Dendritic cell treated with granulocyte-macrophage colony-stimulating factor and Interleukin-4, amounts not matched to agents 40 ng/mL and 50 ng/mL, for 4 days (primary cell): ENCODE measurements around the gene LAMA5.

Source experiments
- H3K27ac Mint-ChIP-seq: one replicate; pipeline ENCODE4 v1.8.0; 2022; ENCODE audit warnings: mild to moderate bottlenecking, mixed read lengths
- H3K27me3 Mint-ChIP-seq: one replicate; pipeline ENCODE4 v1.8.0; 2022; ENCODE audit warnings: mild to moderate bottlenecking, mixed read lengths
- H3K36me3 Mint-ChIP-seq: one replicate; pipeline ENCODE4 v1.8.0; 2022; ENCODE audit warnings: low read depth, mixed read lengths
- H3K4me1 Mint-ChIP-seq: one replicate; pipeline ENCODE4 v1.8.0; 2022; ENCODE audit warnings: low read depth, mixed read lengths
- H3K4me3 Mint-ChIP-seq: one replicate; pipeline ENCODE4 v1.8.0; 2022; ENCODE audit warnings: mild to moderate bottlenecking, moderate library complexity, mixed read lengths
- H3K9me3 Mint-ChIP-seq: one replicate; pipeline ENCODE4 v1.8.0; 2022; ENCODE audit warnings: mixed read lengths
- intact Hi-C: fragments of 100-400 bp; cut with micrococcal nuclease; formaldehyde crosslinking; loops from one replicate; pipeline ENCODE4 v1.15.0; 2022

LAMA5 gene

DNA sequence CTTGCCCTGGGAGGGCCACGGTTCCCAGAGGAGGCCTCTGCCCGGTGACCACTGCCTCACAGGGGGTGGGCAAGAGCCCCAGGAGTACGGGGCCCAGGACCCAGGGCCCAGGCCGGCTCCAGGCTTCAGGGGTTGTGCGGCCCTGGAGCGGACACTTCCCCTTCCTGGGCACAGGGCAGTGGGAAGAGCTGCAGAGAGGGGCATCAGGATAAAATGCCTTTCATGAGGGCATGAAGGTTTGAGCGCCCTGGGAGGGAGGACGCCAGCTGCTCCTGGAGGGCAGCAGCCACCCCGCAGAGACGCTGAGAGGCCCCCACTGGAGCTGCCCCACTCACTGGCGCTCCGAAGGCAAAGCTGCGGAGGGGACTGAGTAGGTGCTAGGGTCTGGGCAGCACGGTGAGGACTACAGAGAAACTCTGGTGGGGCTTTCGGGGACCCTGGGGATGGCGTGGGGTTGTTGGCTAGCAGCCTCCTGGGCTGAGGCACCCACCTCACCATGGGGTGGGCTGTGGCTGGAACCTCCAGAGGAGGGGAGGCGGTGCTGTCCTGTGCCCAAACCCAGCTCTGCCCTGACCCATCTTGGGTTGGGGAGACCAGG lies 10.4 kb downstream of the LAMA5 start:
- no peak overlapping the region for H3K27ac Mint-ChIP-seq
- H3K4me1 Mint-ChIP-seq = no peaks in the 10 kb centered on the region
- peaks cover 28% of the 10 kb centered on the region for H3K27me3 Mint-ChIP-seq
- H3K9me3 Mint-ChIP-seq = no peaks in the 10 kb centered on the region
- intact Hi-C loops = no loop called here
- no peaks in the 10 kb centered on the region for H3K36me3 Mint-ChIP-seq
- H3K4me3 Mint-ChIP-seq = no peak overlapping the region

DNA sequence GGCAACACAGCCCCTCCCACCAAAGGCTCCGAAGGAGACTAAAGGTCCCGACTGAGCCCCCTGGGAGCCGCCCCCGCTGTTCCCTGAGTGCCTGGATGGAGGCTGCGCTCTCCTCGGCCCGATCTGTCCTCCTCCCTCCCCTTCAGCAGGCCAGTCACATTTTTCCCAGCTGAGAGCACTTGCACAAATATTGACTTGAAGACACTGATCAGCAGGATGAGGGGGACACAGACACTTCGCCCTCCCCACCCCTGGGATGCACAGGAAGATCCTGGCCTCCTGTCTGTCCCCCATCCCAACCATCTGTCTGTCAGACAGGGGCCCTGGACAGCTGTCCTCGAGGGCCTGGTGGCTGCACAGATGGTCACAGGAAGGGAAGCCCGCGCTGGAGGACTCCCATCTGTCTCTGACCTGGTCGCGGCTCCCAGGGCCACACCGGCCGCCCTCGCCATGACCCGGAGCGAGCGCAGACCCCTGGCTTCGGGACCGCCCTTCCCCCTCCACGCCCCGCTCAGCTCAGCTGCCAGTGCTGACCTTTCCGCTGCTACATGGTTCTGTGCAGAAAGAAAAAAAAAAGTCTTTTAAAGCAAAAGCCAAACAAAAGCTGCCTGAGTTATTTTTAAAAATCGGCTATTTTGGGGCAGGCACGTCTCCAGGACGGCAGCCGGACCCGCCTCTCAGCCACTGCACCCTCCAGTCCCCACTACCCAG lies 11.1 kb downstream of the LAMA5 start:
- H3K9me3 Mint-ChIP-seq = no peaks in the 10 kb centered on the region

DNA sequence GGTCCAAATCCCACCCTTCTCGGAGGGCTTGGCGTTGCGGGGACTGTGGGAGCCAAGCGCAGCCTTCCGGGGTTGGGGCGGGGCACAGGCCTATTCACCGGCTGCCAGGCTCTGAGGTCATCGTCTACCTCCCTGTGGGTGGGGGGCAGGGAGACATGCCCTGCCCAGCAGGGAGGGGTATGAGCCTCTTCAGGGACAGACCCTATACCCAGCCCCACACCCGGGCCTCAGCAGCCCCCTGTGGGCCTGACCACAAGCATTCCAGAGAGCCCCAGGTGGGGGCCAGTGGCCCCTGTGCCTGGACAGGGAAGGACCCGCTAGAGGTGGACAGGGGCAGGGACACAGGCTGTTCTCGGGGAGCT lies 11.6 kb downstream of the LAMA5 start:
- Mint-ChIP-seq H3K9me3 (no peaks in the 10 kb centered on the region), H3K4me3 (no peak overlapping the region), H3K36me3 (no peaks in the 10 kb centered on the region), H3K4me1 (no peaks in the 10 kb centered on the region), H3K27me3 (peaks cover 27% of the 10 kb centered on the region), H3K27ac (no peak overlapping the region)
- intact Hi-C loops = no loop called here

More for the DNA sequence above, 11.1 kb downstream of the LAMA5 start:
- no peaks in the 10 kb centered on the region for H3K36me3 Mint-ChIP-seq
- peaks cover 28% of the 10 kb centered on the region for H3K27me3 Mint-ChIP-seq
- H3K4me1 Mint-ChIP-seq = no peaks in the 10 kb centered on the region
- intact Hi-C loops = no loop called here
- no peak overlapping the region for H3K27ac Mint-ChIP-seq
- no peak overlapping the region for H3K4me3 Mint-ChIP-seq

DNA sequence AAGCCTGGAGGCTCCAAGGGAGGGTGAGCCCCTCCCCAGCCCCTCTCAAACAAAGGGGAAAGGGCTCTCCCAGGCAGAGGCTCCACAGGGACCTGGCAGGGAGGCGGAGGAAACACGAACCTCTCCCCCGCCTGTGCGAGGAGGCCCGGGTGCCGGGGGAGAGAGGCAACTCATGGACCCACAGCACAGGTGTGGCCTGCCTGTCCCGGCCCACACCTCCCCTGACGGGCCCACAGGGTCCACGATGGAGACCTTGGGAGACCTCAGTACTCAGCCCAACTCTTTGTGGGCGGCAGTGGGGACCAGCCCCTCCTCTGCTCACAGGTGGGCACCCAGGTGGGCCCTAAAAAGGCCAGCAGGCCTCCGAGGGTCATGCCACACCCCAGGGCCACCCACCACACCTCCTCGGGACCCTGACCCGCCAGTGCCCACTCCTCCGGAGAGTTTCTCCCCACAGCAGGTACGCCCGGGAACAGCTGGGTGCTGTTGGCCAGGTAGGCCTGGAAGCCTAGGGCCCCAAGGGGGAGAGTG lies 12.2 kb downstream of the LAMA5 start:
- Mint-ChIP-seq H3K4me1 (no peaks in the 10 kb centered on the region), H3K36me3 (no peaks in the 10 kb centered on the region), H3K27ac (no peak overlapping the region), H3K9me3 (no peaks in the 10 kb centered on the region), H3K4me3 (no peak overlapping the region), H3K27me3 (peaks cover 27% of the 10 kb centered on the region)
- intact Hi-C loops = no loop called here

DNA sequence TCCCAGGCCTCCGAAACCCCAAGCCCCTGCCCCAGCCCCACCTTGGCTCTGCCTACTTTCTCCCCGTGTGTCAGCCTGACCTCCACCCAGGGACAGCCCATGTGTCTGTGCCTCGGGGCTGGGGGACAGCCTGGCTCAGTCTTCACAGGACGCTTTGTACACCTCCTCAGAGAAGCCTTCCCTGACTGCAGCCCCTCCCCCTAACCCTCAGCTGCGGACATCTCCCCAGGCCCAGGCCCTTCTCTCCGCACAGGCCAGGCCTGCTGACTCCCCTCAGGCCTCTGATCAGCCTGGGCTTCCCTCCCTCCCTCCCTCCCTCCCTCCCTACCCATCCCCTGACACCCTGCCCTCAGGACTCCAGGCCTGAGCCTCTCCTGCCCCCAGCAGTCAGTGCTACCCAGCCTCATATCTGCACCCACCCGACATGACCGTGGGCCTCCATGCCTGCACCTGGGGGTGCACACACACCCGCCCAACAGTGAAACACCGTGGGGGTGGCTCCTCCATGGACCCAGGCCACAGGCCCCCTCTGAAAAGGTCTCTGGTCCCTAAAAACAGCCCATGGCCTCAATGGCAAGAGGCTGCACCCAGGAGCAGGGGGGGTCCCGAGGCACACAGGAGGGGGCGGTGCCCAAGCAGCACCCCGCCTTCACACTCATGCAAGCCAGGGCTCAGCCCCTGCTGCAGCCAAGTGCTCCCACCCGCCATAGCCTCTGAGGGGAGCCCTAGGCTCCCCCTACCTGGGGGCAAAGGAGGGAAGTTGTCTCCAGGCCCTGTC lies 12.9 kb downstream of the LAMA5 start:
- no peak overlapping the region for H3K27ac Mint-ChIP-seq
- no peaks in the 10 kb centered on the region for H3K9me3 Mint-ChIP-seq
- H3K36me3 Mint-ChIP-seq = no peaks in the 10 kb centered on the region
- peaks cover 27% of the 10 kb centered on the region for H3K27me3 Mint-ChIP-seq
- intact Hi-C loops = no loop called here
- H3K4me3 Mint-ChIP-seq = no peak overlapping the region
- no peaks in the 10 kb centered on the region for H3K4me1 Mint-ChIP-seq

DNA sequence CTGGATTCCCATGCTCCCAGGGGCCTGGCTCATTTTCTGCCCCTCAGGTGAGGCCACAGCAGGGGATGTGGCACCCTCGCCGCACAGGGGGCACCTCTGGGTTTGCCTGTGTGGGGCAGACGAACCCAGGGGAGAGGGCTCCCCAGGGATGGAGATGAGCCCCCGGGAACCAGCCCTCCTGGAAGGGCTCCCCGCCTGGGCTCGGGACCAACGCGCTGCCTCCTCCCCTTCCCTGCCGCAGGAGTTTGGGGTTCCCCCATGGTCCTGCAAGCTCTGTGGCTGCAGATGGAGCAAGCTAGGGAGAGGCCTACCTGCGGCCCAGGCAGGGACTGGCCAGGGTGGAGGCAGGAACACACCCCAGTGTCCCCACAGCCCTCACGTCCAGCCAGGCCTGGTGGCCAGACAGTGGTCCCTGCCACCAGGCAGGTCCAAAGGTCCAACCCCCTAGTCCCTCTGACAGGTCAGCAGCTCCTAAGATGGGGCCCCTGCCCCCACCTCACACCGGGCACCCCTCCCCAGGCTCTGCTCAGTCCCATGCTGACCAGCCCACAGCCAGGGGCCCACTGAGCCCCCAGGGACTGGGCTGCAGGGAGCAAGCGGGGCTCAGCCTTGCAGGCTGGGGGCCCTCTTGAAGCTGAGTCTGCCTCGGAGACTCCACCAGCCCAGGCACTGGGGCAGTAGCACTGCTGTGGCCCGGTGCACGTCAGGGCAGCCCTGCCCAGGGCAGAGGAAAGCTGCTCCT lies 13.7 kb downstream of the LAMA5 start:
- H3K36me3 Mint-ChIP-seq = no peaks in the 10 kb centered on the region
- peaks cover 6% of the 10 kb centered on the region for H3K9me3 Mint-ChIP-seq
- H3K27ac Mint-ChIP-seq = no peak overlapping the region
- no peaks in the 10 kb centered on the region for H3K4me1 Mint-ChIP-seq
- peaks cover 23% of the 10 kb centered on the region for H3K27me3 Mint-ChIP-seq
- H3K4me3 Mint-ChIP-seq = no peak overlapping the region
- intact Hi-C loops = no loop called here

DNA sequence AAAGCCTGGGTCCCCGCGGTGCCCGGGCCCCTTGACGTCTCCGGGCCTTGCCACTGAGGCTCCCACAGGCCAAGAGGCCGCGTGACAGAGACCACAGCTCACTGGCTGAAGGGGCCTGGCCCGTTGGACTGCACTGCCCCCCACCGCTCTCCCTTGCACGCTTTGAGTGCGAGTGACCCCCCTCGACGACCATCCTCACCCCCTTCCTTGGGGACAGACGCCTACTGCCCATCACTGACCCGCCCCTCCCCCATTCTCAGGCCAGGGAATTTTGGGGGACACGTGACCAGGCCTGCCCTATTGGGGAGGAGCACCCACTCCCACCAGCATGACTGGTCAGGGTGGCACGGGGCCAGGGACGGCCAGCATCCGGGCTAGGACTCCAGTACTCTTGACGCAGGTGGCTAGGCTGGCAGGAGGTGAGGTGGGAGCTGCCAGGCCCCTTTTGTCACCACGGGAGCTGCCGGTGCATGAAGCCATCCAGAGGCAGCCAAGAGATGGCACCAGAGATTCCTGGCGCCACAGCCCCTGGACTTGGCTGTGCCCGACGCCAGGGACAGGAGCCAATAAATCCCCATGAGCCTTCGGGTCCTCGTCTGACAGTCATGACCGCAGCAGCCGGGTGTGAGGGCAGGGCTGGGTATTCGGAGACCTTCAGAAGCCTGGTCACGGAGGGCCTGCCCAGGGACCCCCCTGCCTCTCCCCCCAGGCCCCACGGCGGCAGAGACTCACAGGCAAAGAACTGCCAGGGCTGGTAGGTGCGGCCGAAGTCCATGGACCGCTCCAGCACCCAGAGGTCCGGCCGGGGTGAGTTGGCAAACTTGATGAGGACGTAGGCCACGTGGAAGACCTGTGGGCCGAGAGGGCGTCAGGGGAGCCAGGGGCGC lies 14.5 kb downstream of the LAMA5 start:
- peaks cover 10% of the 10 kb centered on the region for H3K9me3 Mint-ChIP-seq
- intact Hi-C loops = no loop called here
- no peaks in the 10 kb centered on the region for H3K36me3 Mint-ChIP-seq
- H3K27me3 Mint-ChIP-seq = peaks cover 18% of the 10 kb centered on the region
- H3K4me3 Mint-ChIP-seq = no peak overlapping the region
- H3K27ac Mint-ChIP-seq = no peak overlapping the region
- H3K4me1 Mint-ChIP-seq = no peaks in the 10 kb centered on the region

DNA sequence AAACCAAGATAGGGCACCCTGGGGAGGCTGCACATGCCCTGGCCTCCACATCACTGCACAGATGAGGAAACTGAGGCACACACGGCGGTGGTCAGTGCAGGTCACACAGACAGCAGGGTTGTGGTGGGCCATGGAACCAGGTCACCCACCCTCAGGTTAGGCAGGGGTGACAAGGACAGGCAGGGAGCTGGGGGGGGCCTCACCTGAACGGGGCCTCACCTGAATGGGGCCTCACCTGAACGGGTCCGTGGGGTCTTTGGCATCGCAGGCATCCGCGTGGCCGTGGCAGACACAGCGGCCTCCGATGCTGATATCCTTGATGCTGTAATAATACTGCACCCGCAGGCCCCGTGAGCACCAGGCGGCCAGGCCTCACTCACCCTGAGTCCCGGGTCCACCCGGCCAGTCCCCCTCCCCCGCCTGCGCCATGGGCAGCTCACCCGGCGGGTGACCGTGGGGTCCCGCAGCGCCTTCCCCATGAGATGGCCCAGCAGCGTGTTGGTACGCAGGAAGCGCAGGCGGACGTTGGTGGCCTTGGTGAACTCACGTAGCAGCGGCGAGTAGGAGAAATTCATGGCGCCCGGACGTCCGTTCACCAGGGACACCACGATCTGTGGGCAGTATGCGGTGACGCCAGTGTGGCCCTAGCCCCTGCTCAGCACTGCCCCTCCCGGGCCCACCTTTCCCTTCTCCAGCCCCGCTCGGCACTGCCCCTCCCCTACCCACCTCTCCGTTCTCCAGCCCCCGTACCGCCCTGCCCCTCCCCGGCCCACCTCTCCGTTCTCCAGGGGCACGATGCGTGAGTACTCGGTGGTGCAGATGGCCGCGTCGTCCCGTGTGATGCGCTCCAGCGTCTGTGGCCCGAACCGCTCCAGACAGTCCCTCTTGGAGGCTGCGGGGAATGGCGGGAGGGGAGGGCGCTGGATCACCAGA lies 15.4 kb downstream of the LAMA5 start:
- Mint-ChIP-seq H3K9me3 (peaks cover 10% of the 10 kb centered on the region), H3K4me3 (no peak overlapping the region), H3K27ac (no peak overlapping the region), H3K4me1 (no peaks in the 10 kb centered on the region), H3K27me3 (peaks cover 9% of the 10 kb centered on the region), H3K36me3 (no peaks in the 10 kb centered on the region)
- intact Hi-C loops = no loop called here

DNA sequence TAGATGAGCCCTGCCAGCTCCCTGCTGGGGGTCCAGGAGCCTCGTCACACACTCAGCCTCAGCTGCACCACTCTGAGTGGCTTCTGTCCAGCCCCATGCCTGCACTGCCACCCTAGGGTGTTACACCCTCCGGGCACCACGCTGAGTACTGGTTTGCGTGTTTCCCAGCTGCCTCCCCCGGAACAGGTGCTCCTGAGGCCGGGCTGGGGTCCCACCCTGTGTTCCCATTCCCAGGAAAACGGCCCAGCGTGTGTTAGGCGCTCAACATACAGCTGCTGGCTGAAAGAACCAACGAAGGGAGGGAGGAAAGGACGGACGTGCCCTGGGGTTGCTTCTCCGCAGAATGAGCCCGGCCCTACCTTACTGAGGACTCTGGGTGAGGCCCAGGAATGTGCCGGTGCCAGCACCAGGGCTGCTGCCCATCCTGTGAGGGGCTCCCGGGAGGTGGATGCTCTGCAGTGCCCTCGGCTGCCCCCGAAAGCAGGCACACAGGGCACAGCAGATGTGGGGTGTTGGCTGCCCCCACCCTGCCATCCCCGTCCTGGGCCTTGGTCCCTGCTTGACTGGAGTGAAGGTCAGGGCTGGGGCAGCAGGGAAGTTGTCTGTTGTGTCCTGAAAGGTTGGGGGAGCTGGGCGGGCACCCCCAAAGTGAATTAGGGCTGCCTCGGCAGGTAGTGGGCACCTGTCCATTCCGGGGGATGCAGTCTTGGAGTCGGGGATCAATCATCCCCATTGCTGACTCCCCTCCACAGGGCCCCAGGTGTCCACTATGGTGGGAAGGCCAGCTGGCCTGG lies 16.3 kb downstream of the LAMA5 start:
- intact Hi-C loops = no loop called here
- H3K27ac Mint-ChIP-seq = no peak overlapping the region
- H3K9me3 Mint-ChIP-seq = peaks cover 10% of the 10 kb centered on the region
- H3K27me3 Mint-ChIP-seq = peaks cover under 1% of the 10 kb centered on the region
- no peak overlapping the region for H3K4me3 Mint-ChIP-seq
- H3K4me1 Mint-ChIP-seq = no peaks in the 10 kb centered on the region
- H3K36me3 Mint-ChIP-seq = no peaks in the 10 kb centered on the region

DNA sequence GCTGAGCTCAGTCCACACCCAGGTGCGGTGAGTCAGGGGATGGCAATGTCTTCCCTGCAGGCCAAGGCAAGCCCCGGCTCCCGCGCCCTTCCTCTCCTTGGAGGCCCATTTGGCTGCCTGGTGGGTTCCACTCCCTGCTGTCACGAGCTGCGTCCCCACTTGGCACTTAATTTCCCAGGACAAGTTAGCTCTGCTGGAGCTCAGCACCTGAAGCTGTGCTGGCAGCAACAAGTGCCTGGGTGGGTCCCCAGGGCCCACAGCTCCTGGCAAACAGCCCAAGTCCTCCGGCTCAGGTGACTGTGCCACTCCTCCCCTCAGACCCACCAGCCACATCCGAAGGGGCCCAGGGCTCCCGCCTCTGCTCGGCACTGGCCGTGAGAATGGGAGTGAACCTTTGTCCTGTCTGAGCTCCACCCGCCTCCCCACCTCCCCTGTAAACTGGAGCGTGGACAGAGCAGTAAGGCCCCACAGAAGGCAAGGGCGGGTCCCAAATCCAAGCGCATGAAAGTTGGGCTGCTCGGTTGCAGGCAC lies 16.9 kb downstream of the LAMA5 start:
- H3K27ac Mint-ChIP-seq = no peak overlapping the region
- no peak overlapping the region for H3K4me3 Mint-ChIP-seq
- no peaks in the 10 kb centered on the region for H3K36me3 Mint-ChIP-seq
- H3K9me3 Mint-ChIP-seq = peaks cover 10% of the 10 kb centered on the region
- no peaks in the 10 kb centered on the region for H3K27me3 Mint-ChIP-seq
- no peaks in the 10 kb centered on the region for H3K4me1 Mint-ChIP-seq
- intact Hi-C loops = no loop called here

DNA sequence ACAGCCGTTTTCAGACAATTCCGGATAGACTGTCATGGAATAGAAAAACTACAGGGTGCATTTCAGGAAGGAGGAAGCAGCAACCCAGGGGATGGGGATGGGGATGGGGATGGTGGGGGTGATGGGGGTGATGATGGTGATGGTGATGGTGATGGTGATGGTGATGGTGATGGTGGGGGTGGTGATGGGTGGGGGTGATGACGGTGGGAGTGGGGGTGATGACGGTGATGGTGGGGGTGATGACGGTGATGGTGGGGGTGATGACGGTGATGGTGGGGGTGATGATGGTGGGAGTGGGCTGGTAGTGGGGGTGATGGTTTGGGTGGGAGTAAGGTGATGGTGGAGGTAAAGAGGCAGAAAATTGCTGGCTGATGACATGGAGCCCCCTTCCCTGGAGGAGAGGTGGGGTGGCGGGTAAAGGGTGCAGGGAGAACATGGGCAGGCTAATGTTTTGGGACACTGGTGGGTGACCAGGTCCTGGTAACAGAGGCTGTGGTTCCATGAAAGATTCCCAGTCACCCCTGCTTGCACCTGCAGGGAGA lies 17.5 kb downstream of the LAMA5 start:
- intact Hi-C loops = no loop called here
- no peaks in the 10 kb centered on the region for H3K27me3 Mint-ChIP-seq
- no peaks in the 10 kb centered on the region for H3K36me3 Mint-ChIP-seq
- H3K27ac Mint-ChIP-seq = no peak overlapping the region
- H3K4me1 Mint-ChIP-seq = no peaks in the 10 kb centered on the region
- H3K9me3 Mint-ChIP-seq = peaks cover 10% of the 10 kb centered on the region
- H3K4me3 Mint-ChIP-seq = no peak overlapping the region
